LNCaP clone FGC (cell line): Measurements from ENCODE around the gene PTGS1.
A peak's percentile ranks its signal among the peaks of the same experiment; 100 is the strongest.

Experiments used
- DNase-seq: peaks from one replicate; pipeline ENCODE4 v3.0.0-alpha.2; 2011; ENCODE audit warnings: low read depth
- H3K4me3 ChIP-seq: 2 replicates; pipeline ENCODE4 v1.5.1; 2011; ENCODE audit warnings: mild to moderate bottlenecking, low read depth, low read length, control low read depth
- CTCF ChIP-seq: IDR thresholded peaks from 2 replicates; pipeline ENCODE4 v1.5.1; 2012; ENCODE audit warnings: mild to moderate bottlenecking; ENCODE audit not compliant: control insufficient read depth, insufficient read depth; ENCODE audit errors: extremely low read depth

PTGS1 gene

GRCh38 chr9:122389799-122390481, 19.1 kb downstream of the PTGS1 start:
- no peak overlapping the region for H3K4me3 ChIP-seq
- DNase-seq: peak; percentile 58
- no peak for TF ChIP-seq CTCF

DNA sequence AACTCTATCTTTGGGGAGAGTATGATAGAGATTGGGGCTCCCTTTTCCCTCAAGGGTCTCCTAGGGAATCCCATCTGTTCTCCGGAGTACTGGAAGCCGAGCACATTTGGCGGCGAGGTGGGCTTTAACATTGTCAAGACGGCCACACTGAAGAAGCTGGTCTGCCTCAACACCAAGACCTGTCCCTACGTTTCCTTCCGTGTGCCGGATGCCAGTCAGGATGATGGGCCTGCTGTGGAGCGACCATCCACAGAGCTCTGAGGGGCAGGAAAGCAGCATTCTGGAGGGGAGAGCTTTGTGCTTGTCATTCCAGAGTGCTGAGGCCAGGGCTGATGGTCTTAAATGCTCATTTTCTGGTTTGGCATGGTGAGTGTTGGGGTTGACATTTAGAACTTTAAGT, 21.5 kb downstream of the PTGS1 start:
- H3K4me3 ChIP-seq: no peak overlapping the region
- no peak for DNase-seq
- no peak for TF ChIP-seq CTCF

DNA sequence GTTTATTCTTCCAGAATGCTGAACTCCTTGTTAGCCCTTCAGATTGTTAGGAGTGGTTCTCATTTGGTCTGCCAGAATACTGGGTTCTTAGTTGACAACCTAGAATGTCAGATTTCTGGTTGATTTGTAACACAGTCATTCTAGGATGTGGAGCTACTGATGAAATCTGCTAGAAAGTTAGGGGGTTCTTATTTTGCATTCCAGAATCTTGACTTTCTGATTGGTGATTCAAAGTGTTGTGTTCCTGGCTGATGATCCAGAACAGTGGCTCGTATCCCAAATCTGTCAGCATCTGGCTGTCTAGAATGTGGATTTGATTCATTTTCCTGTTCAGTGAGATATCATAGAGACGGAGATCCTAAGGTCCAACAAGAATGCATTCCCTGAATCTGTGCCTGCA, 21.9 kb downstream of the PTGS1 start:
- H3K4me3 ChIP-seq: no peak overlapping the region
- no peak for DNase-seq
- no peak for TF ChIP-seq CTCF

GRCh38 chr9:122393284-122393983, 22.6 kb downstream of the PTGS1 start:
- DNase-seq: no peak
- no peak for TF ChIP-seq CTCF
- H3K4me3 ChIP-seq: no peak overlapping the region

GRCh38 chr9:122394265-122395125, 23.7 kb downstream of the PTGS1 start:
- no peak for DNase-seq
- no peak for TF ChIP-seq CTCF
- no peak overlapping the region for H3K4me3 ChIP-seq

- no peak for TF ChIP-seq CTCF
- DNase-seq: no peak
- H3K4me3 ChIP-seq: no peak overlapping the region
These were observed 25.9 kb downstream of the PTGS1 start for GRCh38 chr9:122396614-122397148.
